ENCODE measurements around the gene MKKS. TPM values are rescaled to one million over a fixed set of nuclear protein-coding genes. Genes with fewer than 3 reads are reported as not detected.
A peak's percentile ranks its signal among the peaks of the same experiment; 100 is the strongest.

The MKKS gene
- total and polyA plus RNA-seq, 2 of the 13 experiments (the other 11 are each of a cell fraction or from before 2014, with no cell fraction given), result 26.7 to 34.5 TPM

DNA sequence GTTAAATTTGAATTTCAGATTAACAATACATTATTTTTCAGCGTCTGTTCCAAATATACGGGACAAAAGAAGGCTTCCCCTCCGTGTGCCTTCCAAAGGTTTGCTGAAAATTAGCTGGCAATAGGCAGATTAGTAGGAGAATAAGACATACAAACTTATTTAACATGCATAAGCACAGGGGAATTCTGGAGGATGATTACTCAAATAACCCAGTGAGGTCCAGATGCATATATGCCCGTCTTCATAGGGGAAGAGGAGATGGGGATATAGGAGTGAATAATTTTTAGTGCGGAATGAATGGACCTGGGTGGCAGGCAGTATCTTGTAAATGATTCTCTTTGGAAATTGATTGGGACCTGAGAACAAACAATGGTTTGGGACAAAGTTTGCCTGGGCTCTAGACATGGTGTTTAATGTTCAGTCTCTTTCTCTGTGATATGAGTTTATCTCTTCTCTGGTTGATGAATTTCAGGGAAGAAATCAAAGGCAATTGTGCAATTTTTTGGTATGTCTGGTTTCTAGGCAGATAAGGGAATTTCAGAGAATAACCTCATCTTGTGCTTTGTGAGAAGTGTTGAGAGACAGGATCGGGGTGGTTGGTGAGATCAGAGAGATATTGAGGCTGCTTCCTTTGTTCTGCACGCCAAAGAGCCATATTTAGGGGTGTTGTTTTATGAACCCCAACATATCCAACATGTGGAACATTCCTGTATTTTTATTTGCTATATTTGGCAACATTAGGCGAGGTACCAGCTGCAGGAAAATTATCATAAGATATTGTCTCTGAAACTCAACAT is 63.7 kb downstream of the MKKS start (continued):
- TF ChIP-seq, protein P1, sequence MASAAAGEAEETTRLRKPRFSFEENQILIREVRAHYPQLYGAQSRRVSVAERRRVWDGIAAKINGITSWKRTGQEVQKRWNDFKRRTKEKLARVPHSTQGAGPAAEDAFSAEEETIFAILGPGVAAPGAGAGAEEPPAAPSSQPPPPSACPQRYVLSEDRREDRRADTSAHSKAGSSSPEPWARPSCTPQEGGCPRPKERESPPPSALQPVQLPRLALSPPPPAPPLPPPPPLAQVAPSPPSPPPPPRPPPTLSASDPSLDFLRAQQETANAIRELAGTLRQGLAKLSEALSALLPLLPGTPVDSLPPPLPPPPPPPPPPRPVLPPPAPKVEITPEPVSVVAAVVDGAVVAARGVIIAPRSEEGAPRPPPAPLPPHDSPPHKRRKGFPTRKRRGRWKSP (CRISPR knock-in tag; IDR thresholded peaks at IDR 0.05), result peak; percentile 53; the same call in 1 of the 2 replicates
- TF ChIP-seq ZNF772 (CRISPR knock-in tag; IDR thresholded peaks at IDR 0.05) (peak; percentile 87; the same call in 1 of the 2 replicates), RCOR2 (CRISPR knock-in tag; IDR thresholded peaks at IDR 0.05) (peak; percentile 96), MXD4 (CRISPR knock-in tag; IDR thresholded peaks at IDR 0.05) (peak; percentile 57; the same call in 1 of the 2 replicates), KDM3A (CRISPR knock-in tag; IDR thresholded peaks at IDR 0.05; ENCODE audit: low read depth) (peak; percentile 89; the same call in 1 of the 2 replicates), KAT2B (IDR thresholded peaks at IDR 0.05; ENCODE audit: borderline replicate concordance, low read depth, low read length) (peak; percentile 75), KMT2A (CRISPR knock-in tag; IDR thresholded peaks at IDR 0.05) (peak; percentile 58; the same call in 1 of the 2 replicates), NFRKB (IDR thresholded peaks at IDR 0.05) (no peak), ZNF263 (CRISPR knock-in tag; IDR thresholded peaks at IDR 0.05) (no peak), TOPORS (CRISPR knock-in tag; IDR thresholded peaks at IDR 0.05) (peak; percentile 44; the same call in 1 of the 2 replicates), RFXAP (CRISPR knock-in tag; IDR thresholded peaks at IDR 0.05; ENCODE audit: borderline replicate concordance) (peak; percentile 97; the same call in 1 of the 2 replicates), LCORL (IDR thresholded peaks at IDR 0.05) (peak; percentile 54; the same call in 1 of the 2 replicates), LCORL (CRISPR knock-in tag; IDR thresholded peaks at IDR 0.05) (peak; percentile 95), MEIS2 (CRISPR knock-in tag; IDR thresholded peaks at IDR 0.05) (peak; percentile 61; the same call in 1 of the 2 replicates), CEBPG (CRISPR knock-in tag; IDR thresholded peaks at IDR 0.05) (peak; percentile 99), GABPA (IDR thresholded peaks at IDR 0.05; ENCODE audit: low read depth, low read length) (no peak), GABPA (CRISPR knock-in tag; IDR thresholded peaks at IDR 0.05; ENCODE audit: low read depth) (peak; percentile 33; the same call in 1 of the 2 replicates), SP5 (CRISPR knock-in tag; IDR thresholded peaks at IDR 0.05; ENCODE audit: borderline replicate concordance, low read depth) (peak; percentile 25; the same call in 1 of the 2 replicates), JUND (CRISPR knock-in tag; IDR thresholded peaks at IDR 0.05) (no peak), HOXD1 (CRISPR knock-in tag; IDR thresholded peaks at IDR 0.05) (peak; percentile 78; the same call in 1 of the 2 replicates), RBM22 (optimal IDR thresholded peaks at IDR 0.05; ENCODE audit: low read length) (no peak), RARA (CRISPR knock-in tag; IDR thresholded peaks at IDR 0.05) (peak; percentile 88)
- TF ChIP-seq, protein P2, sequence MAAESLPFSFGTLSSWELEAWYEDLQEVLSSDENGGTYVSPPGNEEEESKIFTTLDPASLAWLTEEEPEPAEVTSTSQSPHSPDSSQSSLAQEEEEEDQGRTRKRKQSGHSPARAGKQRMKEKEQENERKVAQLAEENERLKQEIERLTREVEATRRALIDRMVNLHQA (CRISPR knock-in tag; IDR thresholded peaks at IDR 0.05), result no peak
- TF ChIP-seq, protein P3, sequence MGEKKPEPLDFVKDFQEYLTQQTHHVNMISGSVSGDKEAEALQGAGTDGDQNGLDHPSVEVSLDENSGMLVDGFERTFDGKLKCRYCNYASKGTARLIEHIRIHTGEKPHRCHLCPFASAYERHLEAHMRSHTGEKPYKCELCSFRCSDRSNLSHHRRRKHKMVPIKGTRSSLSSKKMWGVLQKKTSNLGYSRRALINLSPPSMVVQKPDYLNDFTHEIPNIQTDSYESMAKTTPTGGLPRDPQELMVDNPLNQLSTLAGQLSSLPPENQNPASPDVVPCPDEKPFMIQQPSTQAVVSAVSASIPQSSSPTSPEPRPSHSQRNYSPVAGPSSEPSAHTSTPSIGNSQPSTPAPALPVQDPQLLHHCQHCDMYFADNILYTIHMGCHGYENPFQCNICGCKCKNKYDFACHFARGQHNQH (CRISPR knock-in tag; IDR thresholded peaks at IDR 0.05), result peak; percentile 45; the same call in 1 of the 2 replicates
- TF ChIP-seq, protein P4, sequence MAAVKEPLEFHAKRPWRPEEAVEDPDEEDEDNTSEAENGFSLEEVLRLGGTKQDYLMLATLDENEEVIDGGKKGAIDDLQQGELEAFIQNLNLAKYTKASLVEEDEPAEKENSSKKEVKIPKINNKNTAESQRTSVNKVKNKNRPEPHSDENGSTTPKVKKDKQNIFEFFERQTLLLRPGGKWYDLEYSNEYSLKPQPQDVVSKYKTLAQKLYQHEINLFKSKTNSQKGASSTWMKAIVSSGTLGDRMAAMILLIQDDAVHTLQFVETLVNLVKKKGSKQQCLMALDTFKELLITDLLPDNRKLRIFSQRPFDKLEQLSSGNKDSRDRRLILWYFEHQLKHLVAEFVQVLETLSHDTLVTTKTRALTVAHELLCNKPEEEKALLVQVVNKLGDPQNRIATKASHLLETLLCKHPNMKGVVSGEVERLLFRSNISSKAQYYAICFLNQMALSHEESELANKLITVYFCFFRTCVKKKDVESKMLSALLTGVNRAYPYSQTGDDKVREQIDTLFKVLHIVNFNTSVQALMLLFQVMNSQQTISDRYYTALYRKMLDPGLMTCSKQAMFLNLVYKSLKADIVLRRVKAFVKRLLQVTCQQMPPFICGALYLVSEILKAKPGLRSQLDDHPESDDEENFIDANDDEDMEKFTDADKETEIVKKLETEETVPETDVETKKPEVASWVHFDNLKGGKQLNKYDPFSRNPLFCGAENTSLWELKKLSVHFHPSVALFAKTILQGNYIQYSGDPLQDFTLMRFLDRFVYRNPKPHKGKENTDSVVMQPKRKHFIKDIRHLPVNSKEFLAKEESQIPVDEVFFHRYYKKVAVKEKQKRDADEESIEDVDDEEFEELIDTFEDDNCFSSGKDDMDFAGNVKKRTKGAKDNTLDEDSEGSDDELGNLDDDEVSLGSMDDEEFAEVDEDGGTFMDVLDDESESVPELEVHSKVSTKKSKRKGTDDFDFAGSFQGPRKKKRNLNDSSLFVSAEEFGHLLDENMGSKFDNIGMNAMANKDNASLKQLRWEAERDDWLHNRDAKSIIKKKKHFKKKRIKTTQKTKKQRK (IDR thresholded peaks at IDR 0.05; ENCODE audit: low read length), result no peak
- TF ChIP-seq, protein P5, sequence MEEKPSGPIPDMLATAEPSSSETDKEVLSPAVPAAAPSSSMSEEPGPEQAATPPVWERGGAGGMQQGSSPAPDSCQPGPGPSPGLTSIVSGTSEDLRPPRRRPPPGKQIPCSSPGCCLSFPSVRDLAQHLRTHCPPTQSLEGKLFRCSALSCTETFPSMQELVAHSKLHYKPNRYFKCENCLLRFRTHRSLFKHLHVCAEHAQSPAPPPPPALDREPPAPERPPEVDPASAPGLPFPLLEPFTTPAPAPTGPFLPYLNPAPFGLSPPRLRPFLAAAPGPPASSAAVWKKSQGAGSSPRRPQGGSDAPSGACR (CRISPR knock-in tag; IDR thresholded peaks at IDR 0.05), result 0 out of 2 replicates have a peak, but pooled peaks have one; percentile 61

All from HepG2 (cell line).